GM12878 (cell line): ENCODE data around the gene FER1L5. TPM values are rescaled to one million over a fixed set of nuclear protein-coding genes. Genes with fewer than 3 reads are reported as not detected.
A peak's percentile ranks its signal among the peaks of the same experiment; 100 is the strongest.

Experiments
- ATAC-seq: fragments of 200-7000 bp; cut with Tn5 transposase; 3 replicates; pipeline ENCODE4 v1.9.1; 2020; ENCODE audit warnings: mild to moderate bottlenecking, moderate library complexity
- BruUV-seq: library from RNA; stranded (reverse); fragments of 400-500 nt; replicated peaks from 2 replicates; lab custom pipeline; 2021; lab: Mats Ljungman, UMichigan
- CTCF ChIA-PET: fragments of 300-600 bp; sonication (Branson Sonifier 250); formaldehyde crosslinking; extraction: SDS; loops from one replicate; lab custom pipeline; 2021; ENCODE audit warnings: inconsistent platforms; lab: Yijun Ruan, JAX
- POLR2A ChIA-PET: fragments of 350-600 bp; formaldehyde crosslinking; extraction: SDS; loops from one replicate; lab custom pipeline; 2021; ENCODE audit warnings: inconsistent platforms; lab: Charles Lee
- RAD21 ChIA-PET: fragments of 300-600 bp; sonication (Branson Sonifier 250); formaldehyde crosslinking; loops from one replicate; lab custom pipeline; 2023; ENCODE audit warnings: antibody characterized with exemption; ENCODE audit not compliant: unreplicated experiment; lab: Charles Lee
- SMC1A ChIA-PET: fragments of 300-600 bp; sonication (Branson Sonifier 250); formaldehyde crosslinking; loops from one replicate; lab custom pipeline; 2023; ENCODE audit not compliant: unreplicated experiment, uncharacterized antibody; lab: Charles Lee
- DNase-seq: peaks from one replicate; pipeline ENCODE4 v3.0.0-alpha.2; 2011; ENCODE audit warnings: low read depth, low spot score
- FAIRE-seq: peaks from 3 replicates; lab custom pipeline; 2011; peaks lifted over from hg19 to GRCh38; lab: Jason Lieb, UNC
- H2AFZ ChIP-seq: 2 replicates; pipeline ENCODE4 v1.6.0; 2011; ENCODE audit warnings: low read depth, low read length, control low read depth; ENCODE audit not compliant: control insufficient read depth
- H3K27ac ChIP-seq: 2 replicates; pipeline ENCODE4 v1.5.1; 2011; ENCODE audit warnings: control low read depth; ENCODE audit not compliant: control insufficient read depth, insufficient read depth
- H3K27me3 ChIP-seq, 2 experiments: replicated peaks in 1 of 2; 2 replicates each; pipeline versions ENCODE4 v1.6.0 to v1.6.1; 2011; ENCODE audit warnings: low read length in 1 of 2; ENCODE audit not compliant: control insufficient read depth in 2 of 2, insufficient read depth in 2 of 2
- H3K36me3 ChIP-seq, 2 experiments: 2 replicates each; pipeline ENCODE4 v1.5.1; 2011; ENCODE audit warnings: low read length in 1 of 2; ENCODE audit not compliant: control insufficient read depth in 2 of 2, insufficient read depth in 2 of 2
- H3K4me1 ChIP-seq: 2 replicates; pipeline ENCODE4 v1.6.1; 2011; ENCODE audit warnings: mild to moderate bottlenecking, low read length, moderate library complexity, mixed read lengths; ENCODE audit not compliant: control insufficient read depth, insufficient read depth
- H3K4me2 ChIP-seq: 2 replicates; pipeline ENCODE4 v1.6.0; 2011; ENCODE audit warnings: control low read depth; ENCODE audit not compliant: control insufficient read depth, insufficient read depth
- H3K4me3 ChIP-seq: fragments of 200-600 bp; sonication (generic); 2 replicates; pipeline ENCODE4 v1.5.1; 2016
- H3K79me2 ChIP-seq: 2 replicates; pipeline ENCODE4 v1.6.0; 2011; ENCODE audit warnings: low read length; ENCODE audit not compliant: control insufficient read depth, insufficient read depth
- H3K9ac ChIP-seq: 2 replicates; pipeline ENCODE4 v1.8.0; 2011; ENCODE audit warnings: low read length, control low read depth, mixed read lengths; ENCODE audit not compliant: control insufficient read depth, insufficient read depth
- H3K9me3 ChIP-seq: replicated peaks from 3 replicates; pipeline ENCODE4 v1.5.1; 2011; ENCODE audit warnings: mild to moderate bottlenecking, low read length; ENCODE audit not compliant: control insufficient read depth, insufficient read depth
- H4K20me1 ChIP-seq: 2 replicates; pipeline ENCODE4 v1.6.0; 2011; ENCODE audit not compliant: control insufficient read depth, insufficient read depth
- CHD4 ChIP-seq: fragments of 200-600 bp; sonication (generic); IDR thresholded peaks from 2 replicates; pipeline ENCODE4 v1.6.1; 2016; ENCODE audit warnings: mild to moderate bottlenecking
- GATAD2B ChIP-seq: fragments of 450-650 bp; conservative IDR thresholded peaks from 2 replicates; pipeline ENCODE4 v1.6.1; 2017; ENCODE audit warnings: low read depth, mild to moderate bottlenecking, moderate library complexity
- IRF3 ChIP-seq: fragments of 450-650 bp; IDR thresholded peaks from 2 replicates; pipeline ENCODE4 v1.6.1; 2014; ENCODE audit warnings: mild to moderate bottlenecking
- POLR2AphosphoS5 ChIP-seq: IDR thresholded peaks from 2 replicates; pipeline ENCODE4 v1.6.1; 2011; ENCODE audit warnings: mild to moderate bottlenecking, low read length, inconsistent platforms
- RBBP5 ChIP-seq: fragments of 200-600 bp; sonication (generic); conservative IDR thresholded peaks from 2 replicates; pipeline ENCODE4 v1.6.1; 2016
- SMARCA5 ChIP-seq: fragments of 450-650 bp; IDR thresholded peaks from 2 replicates; pipeline ENCODE4 v1.6.1; 2017; ENCODE audit warnings: mild to moderate bottlenecking
- TAF1 ChIP-seq: IDR thresholded peaks from 2 replicates; pipeline ENCODE4 v1.6.1; 2011; ENCODE audit warnings: mild to moderate bottlenecking, low read depth, low read length, borderline replicate concordance
- ZBTB40 ChIP-seq: fragments of 450-650 bp; IDR thresholded peaks from 2 replicates; pipeline ENCODE4 v1.6.1; 2016; ENCODE audit warnings: mild to moderate bottlenecking, moderate library complexity, borderline replicate concordance
- ZNF217 ChIP-seq: fragments of 450-650 bp; IDR thresholded peaks from 2 replicates; pipeline ENCODE4 v1.6.1; 2017; ENCODE audit warnings: antibody characterized with exemption, mild to moderate bottlenecking
- WGBS: methylation state at CpG from one replicate; pipeline ENCODE4 v1.1.6; 2016; ENCODE audit warnings: low lambda C conversion rate; ENCODE audit not compliant: insufficient replicate concordance, insufficient coverage; ENCODE audit errors: missing lambda C conversion rate; 5-methylcytosine and 5-hydroxymethylcytosine counted together
- in situ Hi-C: fragments of 300-500 bp; cut with MboI; formaldehyde crosslinking; loops from 9 replicates; pipeline ENCODE4 v1.14.3; 2018; ENCODE audit warnings: mixed read lengths
- intact Hi-C: fragments of 100-400 bp; cut with micrococcal nuclease; formaldehyde crosslinking; loops from one replicate; pipeline ENCODE4 v1.14.2; 2022; ENCODE audit not compliant: unreplicated experiment
- polyA plus RNA-seq, 11 experiments: library from polyadenylated mRNA; depleted of rRNA in 4 of 11; unstranded in 6 of 11; stranded (reverse) in 5 of 11; fragments of >200 nt; fragmentation: Nextera tagmentation in 4 of 11; fragmentation: Illumina TruSeq in 1 of 11; extraction: Ambion mirVana in 4 of 11; extraction: Trizol in 1 of 11; gene quantifications; 1 replicate in 1 of 11; 2 replicates in 10 of 11; pipeline versions ENCODE4 v1.2.1 to v1.2.3, GENCODE V29; 2011 to 2016; ENCODE audit warnings: inconsistent platforms in 2 of 11, missing spikeins in 2 of 11, low read depth in 1 of 11
- total RNA-seq, 4 experiments: library from RNA; depleted of rRNA in 3 of 4; stranded (reverse); fragments of >200 nt in 3 of 4; fragmentation: Illumina TruSeq in 1 of 4; extraction: Trizol in 1 of 4; gene quantifications; 2 replicates each; pipeline versions ENCODE4 v1.2.1 to v1.2.3, GENCODE V29; 2013 to 2021

Gene FER1L5
- total and polyA plus RNA-seq, 10 of the 15 experiments (the other 5 are each of a cell fraction or from before 2014, with no cell fraction given) = not detected

- over 99% methylated on average over 9 of the region's 9 CpGs for WGBS
- H3K4me1 ChIP-seq = no peaks in the 10 kb centered on the region; the same call in 1 of the 2 replicates
- ChIA-PET CTCF (interaction anchor here (1.0 to 1.1 kb wide), 2 partner anchors 13 to 128 kb away, joined by 3 to 4 read pairs; no protein-coding TSS in a partner anchor), RAD21 (no interaction called here), SMC1A (interaction anchor here (1.2 to 1.7 kb wide), 2 partner anchors 10 to 27 kb away, joined by 3 read pairs; no protein-coding TSS in a partner anchor), POLR2A (no interaction called here)
- H3K9me3 ChIP-seq = no peaks in the 10 kb centered on the region
- FAIRE-seq (no peak), ATAC-seq (no peak), DNase-seq (no peak)
- BruUV-seq = no TSS peak
- no peak overlapping the region for H2AFZ ChIP-seq
- no peaks in the 10 kb centered on the region for H3K27me3 ChIP-seq
- peaks cover 2 to 24% of the 10 kb centered on the region in 2 experiments; a peak in 3 of 4 replicates for H3K36me3 ChIP-seq
- intact Hi-C loops = no loop called here
- H4K20me1 ChIP-seq = no peaks in the 10 kb centered on the region
- TF ChIP-seq ZNF217 (no peak), CHD4 (no peak), GATAD2B (no peak), TAF1 (no peak), POLR2AphosphoS5 (no peak), RBBP5 (no peak)
- no peak overlapping the region for H3K9ac ChIP-seq
- in situ Hi-C loops = no loop called here
- H3K27ac ChIP-seq = no peak overlapping the region
- H3K4me2 ChIP-seq = no peak overlapping the region
- peaks cover 28% of the 10 kb centered on the region for H3K79me2 ChIP-seq
- H3K4me3 ChIP-seq = no peak overlapping the region
Observed at GRCh38 chr2:96633641-96634040, 8.9 kb upstream of the FER1L5 start.

- DNase-seq (no peak), ATAC-seq (peak; percentile 9; the same call in 1 of the 3 replicates), FAIRE-seq (peak; percentile 56)
- no peaks in the 10 kb centered on the region for H4K20me1 ChIP-seq
- CTCF ChIA-PET = interaction anchor here (0.8 to 3.1 kb wide), 3 partner anchors 125 to 476 kb away, joined by 3 to 25 read pairs (median 6); partner anchors contain the start of gene CNNM4
- H3K79me2 ChIP-seq = peaks cover 28% of the 10 kb centered on the region
- peak overlapping the region; percentile 78 for H3K4me2 ChIP-seq
- intact Hi-C loops (loop anchor here (5.0 kb wide), 2 partner anchors 166 to 231 kb away; no protein-coding TSS in a partner anchor), in situ Hi-C loops (no loop called here)
- POLR2A ChIA-PET = interaction anchor here (0.6 to 2.3 kb wide), 7 partner anchors 8 to 130 kb away, joined by 3 to 10 read pairs (median 4); no protein-coding TSS in a partner anchor
- no peak overlapping the region; the same call in 1 of the 2 replicates for H3K27ac ChIP-seq
- H2AFZ ChIP-seq = no peak overlapping the region
- peak overlapping the region; percentile 89 for H3K4me3 ChIP-seq
- H3K9me3 ChIP-seq = no peaks in the 10 kb centered on the region
- H3K9ac ChIP-seq = peak overlapping the region; percentile 94
- BruUV-seq = no TSS peak
- no peaks in the 10 kb centered on the region; the same call in 1 of the 2 replicates for H3K4me1 ChIP-seq
- peaks cover 2 to 4% of the 10 kb centered on the region in 2 experiments; a peak in 3 of 4 replicates for H3K36me3 ChIP-seq
- H3K27me3 ChIP-seq = no peaks in the 10 kb centered on the region
- SMC1A ChIA-PET = interaction anchor here (0.6 to 1.5 kb wide), 2 partner anchors 120 to 127 kb away, joined by 3 to 10 read pairs; no protein-coding TSS in a partner anchor
- RAD21 ChIA-PET = interaction anchor here (1.0 to 2.3 kb wide), 4 partner anchors 108 to 131 kb away, joined by 3 to 12 read pairs (median 5); partner anchors contain the start of gene CNNM4
- 73% methylated on average over 14 of the region's 14 CpGs for WGBS
- TF ChIP-seq IRF3 (no peak), SMARCA5 (no peak), ZBTB40 (no peak)
Observed at GRCh38 chr2:96636551-96637171, 5.9 kb upstream of the FER1L5 start.
